Fibroblast of skin of right quadriceps (primary cell): Measurements from ENCODE around the gene TRPM4.
"Not testable (repeated sequence)": the region's sequence is repeated elsewhere in the genome, so short reads cannot be mapped to it uniquely, and the experiment has no call there.

ENCODE experiments used
- DNase-seq: peaks from one replicate; pipeline ENCODE4 v3.0.0-alpha.2; 2013

Gene TRPM4

DNA sequence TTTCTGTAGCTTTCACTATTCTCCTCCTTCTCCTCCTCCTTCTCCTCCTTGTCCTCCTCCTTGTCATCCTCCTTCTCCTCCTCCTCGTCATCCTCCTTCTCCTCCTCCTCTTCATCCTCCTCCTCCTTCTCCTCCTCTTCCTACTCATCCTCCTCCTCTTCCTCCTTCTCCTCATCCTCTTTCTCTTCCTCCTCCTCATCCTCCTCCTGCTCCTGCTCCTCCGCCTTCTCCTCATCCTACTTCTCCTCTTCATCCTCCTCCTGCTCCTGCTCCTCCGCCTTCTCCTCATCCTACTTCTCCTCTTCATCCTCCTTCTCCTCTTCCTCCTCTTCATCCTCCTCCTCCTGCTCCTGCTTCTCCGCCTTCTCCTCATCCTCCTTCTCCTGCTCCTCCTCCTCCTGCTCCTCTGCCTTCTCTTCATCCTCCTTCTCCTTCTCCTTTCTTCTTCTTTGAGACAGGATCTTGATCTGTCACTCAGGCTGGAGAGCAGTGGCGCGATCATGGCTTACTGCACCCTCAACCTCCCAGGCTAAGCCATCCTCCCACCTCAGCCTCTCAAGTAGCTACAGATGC lies 36.3 kb downstream of the TRPM4 start:
- no peak for DNase-seq

- no peak for DNase-seq
These were observed 36.8 kb downstream of the TRPM4 start for GRCh38 chr19:49194408-49194807.

DNA sequence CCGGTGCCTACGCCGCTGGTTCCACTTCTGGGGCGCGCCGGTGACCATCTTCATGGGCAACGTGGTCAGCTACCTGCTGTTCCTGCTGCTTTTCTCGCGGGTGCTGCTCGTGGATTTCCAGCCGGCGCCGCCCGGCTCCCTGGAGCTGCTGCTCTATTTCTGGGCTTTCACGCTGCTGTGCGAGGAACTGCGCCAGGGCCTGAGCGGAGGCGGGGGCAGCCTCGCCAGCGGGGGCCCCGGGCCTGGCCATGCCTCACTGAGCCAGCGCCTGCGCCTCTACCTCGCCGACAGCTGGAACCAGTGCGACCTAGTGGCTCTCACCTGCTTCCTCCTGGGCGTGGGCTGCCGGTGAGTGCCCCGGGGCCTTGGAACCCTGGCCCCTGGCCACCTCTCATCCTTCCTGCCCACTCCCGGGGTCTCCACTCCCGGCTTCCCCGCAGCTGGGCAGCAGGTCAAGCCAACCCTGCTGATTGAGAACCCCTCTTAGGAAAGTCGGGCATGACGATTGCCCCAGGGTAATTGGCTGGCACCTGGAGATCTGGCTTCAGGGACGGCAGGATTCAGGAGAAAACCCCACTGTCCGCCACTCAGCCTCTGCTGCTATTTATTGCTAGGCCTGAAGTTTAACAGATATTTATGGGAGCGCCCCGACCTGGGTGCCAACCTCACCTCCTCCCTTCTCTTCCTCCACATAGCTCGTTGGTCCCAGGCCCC lies 39.1 kb downstream of the TRPM4 start:
- no peak for DNase-seq

- DNase-seq = no peak
These were observed 42.8 kb downstream of the TRPM4 start for GRCh38 chr19:49200238-49200862.

DNA sequence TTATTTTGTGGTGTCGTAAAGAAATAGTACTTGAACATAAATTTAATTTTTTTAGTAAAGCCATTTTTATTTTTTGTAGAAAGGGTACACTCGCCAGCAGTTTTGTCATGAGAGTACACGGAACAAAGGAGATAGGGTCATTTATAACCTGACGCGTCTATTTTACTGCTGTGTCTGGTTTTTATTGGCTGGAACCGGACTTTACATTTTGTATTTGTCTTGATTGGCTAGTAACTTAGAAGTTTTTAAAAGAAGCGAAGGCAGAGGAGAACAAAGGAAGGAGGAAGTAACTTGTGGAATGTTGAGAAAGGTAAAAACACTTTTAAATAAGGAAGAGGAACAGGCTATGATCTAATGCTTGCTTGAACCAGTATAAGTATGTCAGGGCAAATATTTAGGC lies 43.5 kb downstream of the TRPM4 start:
- DNase-seq = no peak

GRCh38 chr19:49205114-49205513 lies 47.5 kb downstream of the TRPM4 start:
- DNase-seq = no peak

GRCh38 chr19:49209502-49209901 lies 51.9 kb downstream of the TRPM4 start:
- not testable (repeated sequence) for DNase-seq

GRCh38 chr19:49210108-49210900 lies 52.7 kb downstream of the TRPM4 start:
- DNase-seq = peak; percentile 74

DNA sequence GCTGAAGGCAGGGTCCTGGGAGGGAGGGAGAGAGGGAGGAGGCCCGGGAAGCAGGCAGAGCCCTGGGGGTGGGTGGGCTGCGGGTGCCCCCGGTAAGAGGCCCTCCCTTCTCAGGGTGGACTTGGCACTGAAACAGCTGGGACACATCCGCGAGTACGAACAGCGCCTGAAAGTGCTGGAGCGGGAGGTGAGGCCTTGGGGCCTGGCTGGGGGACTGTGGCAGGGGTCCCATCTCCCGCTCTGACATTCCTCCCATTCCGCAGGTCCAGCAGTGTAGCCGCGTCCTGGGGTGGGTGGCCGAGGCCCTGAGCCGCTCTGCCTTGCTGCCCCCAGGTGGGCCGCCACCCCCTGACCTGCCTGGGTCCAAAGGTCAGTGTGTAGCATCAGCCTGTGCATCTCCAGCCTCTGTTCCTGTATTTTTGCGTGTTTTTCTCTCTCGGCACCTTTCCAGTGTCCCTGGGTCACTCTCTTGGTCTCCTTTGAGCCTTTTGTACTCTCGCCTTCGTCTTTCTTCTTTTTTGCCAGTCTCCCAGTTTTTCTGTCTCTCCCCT lies 53.4 kb downstream of the TRPM4 start:
- no peak for DNase-seq

GRCh38 chr19:49212016-49212701 lies 54.6 kb downstream of the TRPM4 start:
- peak; percentile 45 for DNase-seq

- DNase-seq = no peak
These were observed 56.2 kb downstream of the TRPM4 start for GRCh38 chr19:49213791-49214190.

- DNase-seq = no peak
These were observed 57.1 kb downstream of the TRPM4 start for GRCh38 chr19:49214701-49215100.

- no peak for DNase-seq
These were observed 58.5 kb downstream of the TRPM4 start for GRCh38 chr19:49216071-49216470.

DNA sequence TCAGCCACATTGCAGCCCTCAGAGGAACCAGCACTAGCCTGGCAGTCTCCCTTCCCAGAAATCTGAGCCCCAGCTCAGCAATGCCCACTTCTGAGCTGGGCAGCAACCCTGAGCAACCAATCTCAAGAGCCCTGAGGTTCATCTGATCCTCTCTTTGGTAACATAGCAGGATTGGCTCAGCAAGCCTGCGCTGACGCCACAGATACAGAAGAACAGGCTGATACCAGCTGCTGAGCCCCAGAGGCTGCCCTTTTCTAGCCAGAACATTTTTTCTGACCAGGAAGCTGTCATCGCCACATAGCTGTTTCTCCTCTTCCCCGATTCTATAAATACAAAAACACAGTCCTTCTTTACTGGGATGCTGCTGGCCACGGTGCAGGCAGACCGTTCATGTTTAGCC lies 59.8 kb downstream of the TRPM4 start:
- no peak for DNase-seq

DNA sequence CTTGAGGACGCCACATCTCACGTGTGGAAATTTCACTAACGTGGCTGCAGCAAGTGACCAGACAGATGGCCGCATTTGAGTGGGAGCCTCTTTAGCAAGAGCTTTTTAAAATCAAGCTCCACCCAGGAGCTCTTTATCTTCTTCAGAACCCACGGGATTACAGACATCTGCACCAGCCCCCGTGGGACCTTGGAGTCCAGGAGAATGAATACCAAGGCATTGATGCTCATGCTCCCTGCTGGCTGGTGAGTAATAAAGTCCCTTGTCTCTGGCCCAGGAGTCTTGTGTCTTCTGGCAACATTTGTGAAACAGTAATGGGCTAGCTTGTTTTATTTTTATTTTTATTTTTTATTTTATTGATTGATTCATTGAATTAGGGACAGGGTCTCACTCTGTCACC lies 64.4 kb downstream of the TRPM4 start:
- DNase-seq = no peak

GRCh38 chr19:49222528-49222927 lies 64.9 kb downstream of the TRPM4 start:
- no peak for DNase-seq

DNA sequence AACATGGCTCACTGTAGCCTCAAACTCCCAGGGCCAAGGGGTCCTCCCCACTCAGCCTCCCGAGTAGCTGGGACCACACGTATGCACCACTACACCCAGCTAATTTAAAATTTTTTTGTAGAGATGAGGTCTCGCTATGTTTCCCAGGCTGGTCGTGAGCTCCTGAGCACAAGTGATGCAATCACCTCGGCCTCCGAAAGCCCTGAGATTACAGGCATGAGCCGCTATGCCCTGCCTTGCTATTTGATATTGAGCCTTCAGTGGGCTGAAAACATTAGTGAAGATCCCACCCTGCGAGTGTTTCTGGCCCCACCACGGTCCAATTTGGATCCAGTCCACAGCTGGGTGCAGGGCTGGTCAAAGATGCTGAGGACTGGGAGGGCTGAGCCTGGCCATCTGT lies 65.9 kb downstream of the TRPM4 start:
- DNase-seq = no peak

DNA sequence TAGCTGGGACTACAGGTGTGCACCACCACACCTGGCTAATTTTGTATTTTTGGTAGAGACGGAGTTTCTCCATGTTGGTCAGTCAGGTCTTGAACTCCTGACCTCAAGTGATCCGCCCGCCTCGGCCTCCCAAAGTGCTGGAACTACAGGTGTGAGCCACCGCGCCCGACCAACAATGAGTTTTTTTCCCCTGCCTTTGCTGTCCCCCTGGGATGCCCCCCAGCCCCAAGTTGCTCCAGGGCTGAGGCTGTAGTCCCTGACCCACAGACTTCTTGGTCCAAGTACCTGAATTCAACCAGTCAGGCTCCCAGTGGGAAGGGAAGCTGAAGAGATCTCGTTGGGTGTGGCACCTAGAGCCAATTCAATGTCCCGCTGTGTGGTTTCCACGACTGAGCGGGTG lies 66.8 kb downstream of the TRPM4 start:
- not testable (repeated sequence) for DNase-seq

DNA sequence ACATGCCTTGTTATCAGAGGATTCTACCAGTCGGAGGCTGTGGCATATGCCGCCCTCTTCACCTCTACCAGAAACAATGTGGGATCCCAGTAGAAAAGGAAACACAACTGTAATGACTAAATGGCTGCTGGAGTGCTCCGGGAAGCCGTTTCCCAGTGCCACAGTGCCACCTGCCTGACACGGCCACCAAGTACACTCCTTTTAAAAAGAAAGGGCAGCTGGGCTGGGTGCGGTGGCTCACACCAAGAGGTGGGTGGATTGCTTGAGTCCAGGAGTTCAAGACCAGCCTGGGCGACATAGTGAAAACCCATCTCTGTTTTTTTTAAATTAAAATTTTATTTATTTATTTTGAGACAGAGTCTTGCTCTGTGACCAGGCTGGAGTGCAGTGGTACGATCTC lies 67.3 kb downstream of the TRPM4 start:
- peak; percentile 38 for DNase-seq

DNA sequence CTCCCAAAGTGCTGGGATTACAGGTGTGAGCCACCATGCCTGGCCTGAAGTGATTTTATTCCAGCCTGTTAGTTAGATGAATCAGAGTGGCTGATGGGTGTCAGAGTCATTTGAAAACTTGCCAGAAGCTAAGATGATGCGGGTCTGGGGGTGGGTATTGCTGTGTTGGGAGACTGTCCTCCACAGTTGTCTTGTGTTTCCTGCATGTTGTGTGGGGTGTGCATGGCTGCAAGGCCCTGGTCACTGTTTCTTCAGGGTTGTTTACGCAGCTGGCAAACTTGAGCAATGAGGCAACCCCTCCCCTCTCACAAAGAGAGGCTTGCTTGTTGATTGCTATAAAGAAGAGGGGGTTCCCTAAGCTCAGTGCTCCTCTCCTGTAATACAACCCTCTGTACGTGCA lies 71.8 kb downstream of the TRPM4 start:
- DNase-seq = no peak

DNA sequence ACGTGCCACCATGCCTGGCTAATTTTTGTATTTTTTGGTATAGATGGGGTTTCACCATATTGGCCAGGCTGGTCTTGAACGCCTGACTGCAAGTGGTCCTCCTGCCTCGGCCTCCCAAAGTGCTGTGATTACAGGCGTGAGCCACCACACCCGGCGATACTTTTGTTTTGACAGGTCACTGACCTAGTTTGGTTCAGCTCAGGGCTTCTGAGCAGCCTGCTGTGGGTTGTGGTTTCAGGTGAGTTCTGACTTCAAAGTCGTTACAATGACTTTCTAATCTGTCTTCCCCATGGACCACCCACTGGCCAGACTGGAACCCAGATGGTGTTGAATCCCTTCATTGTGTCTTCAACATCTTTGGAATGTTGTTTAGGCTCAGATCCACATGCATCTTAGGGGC lies 73.8 kb downstream of the TRPM4 start:
- no peak for DNase-seq

- DNase-seq = no peak
These were observed 74.2 kb downstream of the TRPM4 start for GRCh38 chr19:49231804-49232203.

- no peak for DNase-seq
These were observed 75.6 kb downstream of the TRPM4 start for GRCh38 chr19:49233163-49233562.
